Mesothelial cell of epicardium (in vitro differentiated cells): ENCODE data around the gene SYT8. TPM values are rescaled to one million over a fixed set of nuclear protein-coding genes. Genes with fewer than 3 reads are reported as not detected.

Experiments used
- DNase-seq, 2 experiments: peaks; one replicate each; pipeline ENCODE4 v3.0.0; 2021; ENCODE audit warnings: low spot score in 2 of 2; ENCODE audit not compliant: unreplicated experiment in 2 of 2
- H3K27ac Mint-ChIP-seq: 2 replicates; pipeline ENCODE4 v1.8.0; 2021; ENCODE audit warnings: mixed read lengths
- H3K27me3 Mint-ChIP-seq: 2 replicates; pipeline ENCODE4 v1.8.0; 2021; ENCODE audit warnings: low read depth, mixed read lengths
- H3K36me3 Mint-ChIP-seq: 2 replicates; pipeline ENCODE4 v1.8.0; 2021; ENCODE audit warnings: mixed read lengths
- H3K4me1 Mint-ChIP-seq: 2 replicates; pipeline ENCODE4 v1.8.0; 2021; ENCODE audit warnings: mixed read lengths
- H3K4me3 Mint-ChIP-seq: 2 replicates; pipeline ENCODE4 v1.8.0; 2021; ENCODE audit warnings: mild to moderate bottlenecking, moderate library complexity, mixed read lengths
- H3K9me3 Mint-ChIP-seq: 2 replicates; pipeline ENCODE4 v1.8.0; 2021; ENCODE audit warnings: mixed read lengths
- total RNA-seq: library from RNA; stranded (reverse); gene quantifications from 3 replicates; pipeline ENCODE4 v1.2.1, GENCODE V29; 2021
- TF ChIP-seq, protein P1 (sequence below): fragments of 200-600 bp; sonication (generic); IDR thresholded peaks from one replicate; pipeline ENCODE4 v1.5.0; 2021; ENCODE audit warnings: antibody characterized with exemption; ENCODE audit not compliant: unreplicated experiment

SYT8 gene
- total RNA-seq, 1 donor from 2014 or later: 2.1 TPM

DNA sequence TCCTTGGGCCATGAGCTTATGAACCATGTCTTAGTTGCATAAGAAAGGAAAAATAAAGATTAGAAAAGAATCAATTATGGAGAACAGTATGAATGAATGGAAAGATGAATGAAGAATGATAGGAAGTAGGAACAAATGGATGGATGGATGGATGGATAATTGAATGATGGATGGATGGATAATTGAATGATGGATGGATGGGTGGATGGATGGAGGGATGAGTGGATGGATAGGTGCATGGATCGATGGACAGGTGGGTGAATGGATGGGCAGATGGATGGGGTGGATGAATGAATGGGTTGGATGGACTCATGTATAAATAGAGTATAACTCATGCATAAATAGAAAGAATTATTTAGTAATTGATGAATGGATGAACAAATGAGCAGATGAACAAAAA lies 25.3 kb downstream of the SYT8 start:
- Mint-ChIP-seq H3K27ac (no peak overlapping the region), H3K27me3 (no peaks in the 10 kb centered on the region), H3K36me3 (no peaks in the 10 kb centered on the region), H3K4me1 (peaks cover 18% of the 10 kb centered on the region), H3K4me3 (no peak overlapping the region), H3K9me3 (no peaks in the 10 kb centered on the region)
- TF ChIP-seq, protein P1, sequence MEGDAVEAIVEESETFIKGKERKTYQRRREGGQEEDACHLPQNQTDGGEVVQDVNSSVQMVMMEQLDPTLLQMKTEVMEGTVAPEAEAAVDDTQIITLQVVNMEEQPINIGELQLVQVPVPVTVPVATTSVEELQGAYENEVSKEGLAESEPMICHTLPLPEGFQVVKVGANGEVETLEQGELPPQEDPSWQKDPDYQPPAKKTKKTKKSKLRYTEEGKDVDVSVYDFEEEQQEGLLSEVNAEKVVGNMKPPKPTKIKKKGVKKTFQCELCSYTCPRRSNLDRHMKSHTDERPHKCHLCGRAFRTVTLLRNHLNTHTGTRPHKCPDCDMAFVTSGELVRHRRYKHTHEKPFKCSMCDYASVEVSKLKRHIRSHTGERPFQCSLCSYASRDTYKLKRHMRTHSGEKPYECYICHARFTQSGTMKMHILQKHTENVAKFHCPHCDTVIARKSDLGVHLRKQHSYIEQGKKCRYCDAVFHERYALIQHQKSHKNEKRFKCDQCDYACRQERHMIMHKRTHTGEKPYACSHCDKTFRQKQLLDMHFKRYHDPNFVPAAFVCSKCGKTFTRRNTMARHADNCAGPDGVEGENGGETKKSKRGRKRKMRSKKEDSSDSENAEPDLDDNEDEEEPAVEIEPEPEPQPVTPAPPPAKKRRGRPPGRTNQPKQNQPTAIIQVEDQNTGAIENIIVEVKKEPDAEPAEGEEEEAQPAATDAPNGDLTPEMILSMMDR: no peak
- DNase-seq: no peak

DNA sequence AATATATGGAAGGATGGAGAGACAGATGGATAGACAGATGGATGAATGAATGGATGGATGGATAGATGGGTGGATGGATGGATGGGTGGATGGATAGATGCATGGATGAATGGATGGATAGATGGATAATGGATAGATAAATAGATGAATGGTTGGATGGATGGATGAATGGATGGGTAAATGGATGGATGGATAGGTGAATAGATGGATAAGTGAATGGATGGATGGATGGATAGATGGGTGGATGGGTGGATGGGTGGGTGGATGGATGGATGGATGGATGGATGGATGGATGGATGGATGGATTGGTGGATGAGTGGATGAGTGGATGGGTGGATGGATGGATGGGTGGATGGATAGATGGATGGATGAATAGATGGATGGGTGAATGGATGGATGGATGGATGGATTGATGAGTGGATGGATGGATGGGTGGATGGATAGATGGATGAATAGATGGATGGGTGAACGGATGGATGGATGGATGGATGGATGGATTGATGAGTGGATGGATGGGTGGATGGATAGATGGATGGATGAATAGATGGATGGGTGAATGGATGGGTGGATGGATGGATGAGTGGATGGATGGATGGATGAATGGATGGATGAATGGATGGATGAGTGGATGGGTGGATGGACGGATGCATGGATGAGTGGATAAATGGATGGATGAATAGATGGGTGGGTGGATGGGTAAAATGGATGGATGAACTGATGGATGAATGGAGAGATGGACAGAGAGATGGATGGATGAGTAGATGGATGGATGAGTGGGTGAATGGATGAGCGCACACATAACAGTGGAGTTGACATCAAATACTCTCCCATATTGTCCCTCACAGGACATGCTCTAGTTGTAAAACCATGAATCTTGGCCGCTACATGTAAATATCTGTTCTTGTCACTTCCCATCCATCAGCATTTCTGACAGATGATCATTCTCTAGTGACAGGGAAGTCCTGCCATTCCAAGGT lies 26.9 kb downstream of the SYT8 start:
- no peaks in the 10 kb centered on the region for H3K36me3 Mint-ChIP-seq
- H3K9me3 Mint-ChIP-seq: no peaks in the 10 kb centered on the region
- H3K27ac Mint-ChIP-seq: no peak overlapping the region
- H3K27me3 Mint-ChIP-seq: no peaks in the 10 kb centered on the region
- no peak overlapping the region for H3K4me3 Mint-ChIP-seq
- DNase-seq: no peak
- TF ChIP-seq, protein P1: no peak
- H3K4me1 Mint-ChIP-seq: peaks cover 21% of the 10 kb centered on the region

DNA sequence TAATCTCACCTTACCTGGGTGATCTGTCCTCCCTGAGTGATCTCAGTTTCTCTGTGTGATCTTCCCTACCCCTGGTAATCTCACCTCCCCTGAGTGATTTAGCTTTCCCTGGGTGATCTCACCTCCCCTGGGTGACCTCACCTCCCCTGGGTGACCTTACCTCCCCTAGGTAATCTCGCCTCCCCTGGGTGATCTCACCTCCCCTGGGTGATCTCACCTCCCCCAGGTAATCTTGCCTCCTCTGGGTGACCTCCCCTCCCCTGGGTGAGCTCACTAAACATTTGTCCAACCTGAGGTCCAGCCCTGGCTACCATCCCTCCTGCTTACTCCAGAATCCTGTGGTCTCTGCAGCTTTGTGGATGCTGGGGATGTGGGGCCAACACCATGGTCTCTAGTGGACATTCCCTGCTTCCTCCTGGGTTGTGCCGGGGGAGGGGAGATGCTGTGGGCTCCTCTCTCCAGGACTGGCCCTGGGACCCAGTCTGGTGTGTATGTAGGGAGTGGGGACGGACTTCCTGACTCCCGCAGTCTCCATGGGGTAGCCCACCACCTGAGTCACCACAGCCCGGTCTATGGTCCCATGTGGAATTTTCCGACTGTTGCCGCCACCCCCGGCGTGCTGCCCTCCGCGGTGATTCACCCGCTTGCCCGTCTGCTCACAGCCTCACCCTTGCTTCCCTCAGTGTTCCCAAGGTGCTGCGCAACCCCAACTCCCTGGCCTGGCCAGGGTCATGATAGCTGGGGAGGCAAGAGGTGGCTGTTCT lies 28.0 kb downstream of the SYT8 start:
- Mint-ChIP-seq H3K4me3 (no peak overlapping the region), H3K9me3 (no peaks in the 10 kb centered on the region), H3K27ac (peak overlapping the region; percentile 30), H3K4me1 (peaks cover 21% of the 10 kb centered on the region), H3K36me3 (no peaks in the 10 kb centered on the region), H3K27me3 (no peaks in the 10 kb centered on the region)
- TF ChIP-seq, protein P1: no peak
- no peak for DNase-seq

DNA sequence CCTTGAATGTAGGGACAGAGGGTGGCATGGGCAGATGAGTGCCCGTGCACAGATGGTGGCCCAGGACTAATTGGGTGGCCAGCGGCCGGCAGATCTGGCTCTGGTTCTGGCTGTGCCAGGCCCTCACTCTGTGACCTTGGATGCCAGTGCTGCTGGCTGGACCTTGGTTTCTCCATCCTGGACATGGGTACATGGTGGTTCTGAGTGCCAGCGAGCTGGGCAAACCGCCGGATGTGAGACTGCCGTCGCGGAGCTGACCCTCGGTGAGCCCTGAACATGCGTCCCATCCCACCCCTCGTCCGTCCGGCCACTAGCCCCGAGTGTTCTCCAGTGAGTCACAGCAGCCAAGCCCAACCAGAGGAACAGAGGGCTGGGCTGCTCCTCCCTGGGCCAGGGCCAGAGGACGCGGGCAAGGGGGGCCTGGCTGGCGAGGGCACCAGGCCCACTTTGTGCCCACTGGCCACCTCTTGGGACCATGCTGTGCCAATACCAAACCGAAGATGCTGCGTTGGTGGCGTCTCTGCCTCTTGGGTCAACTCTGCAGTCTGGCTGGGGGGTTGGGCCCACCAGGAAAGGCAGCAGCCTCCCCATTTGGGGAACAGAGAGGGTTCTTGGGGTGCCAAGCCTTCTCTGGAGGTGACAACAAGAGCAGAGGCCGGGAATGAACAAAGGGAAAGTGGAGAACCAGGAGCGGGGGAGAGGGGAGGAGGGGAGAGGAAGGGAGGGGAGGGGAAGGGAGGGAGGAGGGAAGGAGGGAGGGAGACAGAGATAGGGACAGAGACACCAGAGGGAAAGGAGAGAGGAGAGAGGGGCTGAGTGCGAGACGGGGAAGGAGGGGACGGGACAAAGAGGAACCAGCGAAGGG lies 28.8 kb downstream of the SYT8 start:
- Mint-ChIP-seq H3K9me3 (no peaks in the 10 kb centered on the region), H3K27ac (peak overlapping the region; percentile 88), H3K4me3 (peak overlapping the region; percentile 41), H3K27me3 (no peaks in the 10 kb centered on the region), H3K36me3 (no peaks in the 10 kb centered on the region), H3K4me1 (peaks cover 21% of the 10 kb centered on the region)
- peak in 1 of 2 experiments; percentile 56 for DNase-seq
- TF ChIP-seq, protein P1: no peak

DNA sequence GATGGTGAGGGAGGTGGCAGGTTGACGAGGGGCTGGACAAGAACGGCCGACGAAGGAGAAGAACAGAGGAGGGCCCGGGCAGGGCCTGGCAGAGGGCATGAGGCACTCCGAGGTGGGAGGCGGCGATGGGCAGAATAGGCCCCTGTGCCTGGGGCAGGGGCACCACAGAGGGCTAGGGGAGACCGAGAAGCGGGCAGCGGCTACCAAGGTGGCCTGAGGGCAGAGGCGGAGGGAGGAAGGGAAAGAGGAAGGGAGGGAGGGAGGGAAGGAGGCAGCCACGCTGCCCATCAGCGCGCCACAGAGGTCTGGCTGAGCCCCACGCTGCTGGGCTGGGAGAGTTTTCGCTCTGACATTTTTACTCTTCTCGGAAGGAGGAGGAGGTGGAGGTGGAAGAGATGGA lies 29.4 kb downstream of the SYT8 start:
- Mint-ChIP-seq H3K27ac (peak overlapping the region; percentile 88), H3K36me3 (no peaks in the 10 kb centered on the region), H3K9me3 (no peaks in the 10 kb centered on the region), H3K27me3 (peaks cover 2% of the 10 kb centered on the region), H3K4me3 (peak overlapping the region; percentile 41), H3K4me1 (peaks cover 21% of the 10 kb centered on the region)
- no peak for DNase-seq
- TF ChIP-seq, protein P1: no peak
